Kidney epithelial cell (primary cell): ENCODE data around the gene VPS51. TPM values are rescaled to one million over a fixed set of nuclear protein-coding genes. Genes with fewer than 3 reads are reported as not detected.

Experiments
- DNase-seq: peaks from one replicate; pipeline ENCODE4 v3.0.0-alpha.2; 2010; ENCODE audit warnings: low read depth
- H3K27me3 ChIP-seq: 2 replicates; pipeline ENCODE4 v1.6.0; 2011; ENCODE audit warnings: low read length; ENCODE audit not compliant: control insufficient read depth, insufficient read depth
- H3K36me3 ChIP-seq: 2 replicates; pipeline ENCODE4 v1.5.1; 2011; ENCODE audit warnings: low read length; ENCODE audit not compliant: control insufficient read depth, insufficient read depth
- H3K4me3 ChIP-seq: 2 replicates; pipeline ENCODE4 v1.5.1; 2011; ENCODE audit warnings: low read depth, mild to moderate bottlenecking, control low read depth, low read length
- CTCF ChIP-seq: IDR thresholded peaks from 2 replicates; pipeline ENCODE4 v1.5.1; 2011; ENCODE audit warnings: mild to moderate bottlenecking, moderate library complexity, low read length, control low read depth, inconsistent platforms; ENCODE audit not compliant: insufficient read depth, poor library complexity, severe bottlenecking
- total RNA-seq: library from RNA; depleted of rRNA; stranded (reverse); fragments of >200 nt; gene quantifications from 2 replicates; pipeline ENCODE4 v1.2.3, GENCODE V29; 2015

VPS51 gene
- total RNA-seq, 1 donor from 2014 or later: 391 TPM

- no peak for DNase-seq
- no peak for TF ChIP-seq CTCF
- no peaks in the 10 kb centered on the region for H3K27me3 ChIP-seq
- H3K4me3 ChIP-seq: no peak overlapping the region
- H3K36me3 ChIP-seq: no peaks in the 10 kb centered on the region
These were observed 61.3 kb downstream of the VPS51 start for GRCh38 chr11:65157336-65157735.

DNA sequence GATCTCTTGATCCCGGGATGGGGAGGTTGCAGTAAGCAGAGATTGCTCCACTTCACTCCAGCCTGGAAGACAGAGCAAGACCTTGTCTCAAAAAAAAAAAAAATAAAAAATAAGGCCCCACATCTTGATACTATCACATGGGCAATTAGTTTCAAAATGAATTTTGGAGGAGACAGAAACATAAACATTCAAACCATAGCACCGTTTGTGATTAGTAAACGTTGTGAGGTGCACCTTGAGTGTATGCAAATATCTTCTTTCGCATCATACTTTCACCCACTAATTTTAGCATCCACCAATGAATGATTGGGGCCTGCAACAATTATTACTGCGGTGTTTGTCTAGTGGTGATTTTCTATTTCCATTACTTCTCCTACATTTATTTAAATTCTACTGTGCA is 63.0 kb downstream of the VPS51 start:
- H3K27me3 ChIP-seq: no peaks in the 10 kb centered on the region
- TF ChIP-seq CTCF: no peak
- H3K4me3 ChIP-seq: no peak overlapping the region
- DNase-seq: no peak
- no peaks in the 10 kb centered on the region for H3K36me3 ChIP-seq

- Histone ChIP-seq H3K4me3 (no peak overlapping the region), H3K27me3 (no peaks in the 10 kb centered on the region), H3K36me3 (no peaks in the 10 kb centered on the region)
- no peak for DNase-seq
- no peak for TF ChIP-seq CTCF
These were observed 64.6 kb downstream of the VPS51 start for GRCh38 chr11:65160643-65161042.

Other genes with a start within 250 kb of the VPS51 start
- 87.7 and 100 TPM in 2 replicates for gene EHD1, start 217.6 kb upstream of the VPS51 start, total RNA-seq
- gene ATG2A, start 179.0 kb upstream of the VPS51 start, total RNA-seq: 24.8 and 28.6 TPM in 2 replicates
- 26.9 and 31.1 TPM in 2 replicates for gene PPP2R5B, start 171.5 kb upstream of the VPS51 start, total RNA-seq
- not detected in 2 replicates for gene GPHA2, start 160.3 kb upstream of the VPS51 start, total RNA-seq
- gene MAJIN, start 124.1 kb upstream of the VPS51 start, total RNA-seq: 0.17 and 0.68 TPM in 2 replicates
- 1.1 and 7.3 TPM in 2 replicates for gene BATF2, start 99.2 kb upstream of the VPS51 start, total RNA-seq
- gene ARL2, start 82.1 kb upstream of the VPS51 start, total RNA-seq: 164 and 170 TPM in 2 replicates
- gene SNX15, start 68.8 kb upstream of the VPS51 start, total RNA-seq: 21.6 and 28.8 TPM in 2 replicates
- 25.5 and 32.0 TPM in 2 replicates for gene SAC3D1, start 55.0 kb upstream of the VPS51 start, total RNA-seq
- 13.2 and 21.7 TPM in 2 replicates for gene NAALADL1, start 37.7 kb upstream of the VPS51 start, total RNA-seq
- gene CDCA5, start 12.2 kb upstream of the VPS51 start, total RNA-seq: 4.9 and 6.9 TPM in 2 replicates
- 49.8 and 66.1 TPM in 2 replicates for gene ZFPL1, start 12.0 kb upstream of the VPS51 start, total RNA-seq
- gene TM7SF2, start 15.7 kb downstream of the VPS51 start, total RNA-seq: 42.4 and 42.6 TPM in 2 replicates
- gene ZNHIT2, start 21.5 kb downstream of the VPS51 start, total RNA-seq: 21.3 and 28.1 TPM in 2 replicates
- gene FAU, start 25.9 kb downstream of the VPS51 start, total RNA-seq: 595 and 710 TPM in 2 replicates
- 67.6 and 88.5 TPM in 2 replicates for gene MRPL49, start 26.1 kb downstream of the VPS51 start, total RNA-seq
- 23.4 and 31.0 TPM in 2 replicates for gene SYVN1, start 38.3 kb downstream of the VPS51 start, total RNA-seq
- gene SPDYC, start 74.0 kb downstream of the VPS51 start, total RNA-seq: not detected in 2 replicates
- gene CAPN1, start 85.7 kb downstream of the VPS51 start, total RNA-seq: 397 and 531 TPM in 2 replicates
- gene POLA2, start 165.7 kb downstream of the VPS51 start, total RNA-seq: 8.9 and 11.5 TPM in 2 replicates
- gene CDC42EP2, start 218.7 kb downstream of the VPS51 start, total RNA-seq: 37.4 and 46.4 TPM in 2 replicates
- 53.9 and 59.4 TPM in 2 replicates for gene DPF2, start 237.6 kb downstream of the VPS51 start, total RNA-seq